SU-DHL-6 (cell line): Measurements from ENCODE around the gene EVA1C.
"Not testable (repeated sequence)": the region's sequence is repeated elsewhere in the genome, so short reads cannot be mapped to it uniquely, and the experiment has no call there.

Experiments used
- H2AFZ ChIP-seq: fragments of 200-600 bp; sonication (generic); 2 replicates; pipeline ENCODE4 v1.6.1; 2014; ENCODE audit warnings: low read depth, mild to moderate bottlenecking, moderate library complexity, mixed read lengths, antibody characterized with exemption, low read length; ENCODE audit not compliant: severe bottlenecking
- H3F3A ChIP-seq: fragments of 200-600 bp; shearing (Covaris generic); 2 replicates; pipeline ENCODE4 v1.6.0; 2016; ENCODE audit warnings: antibody characterized with exemption, mild to moderate bottlenecking; ENCODE audit not compliant: insufficient read depth
- H3K27ac ChIP-seq: fragments of 200-600 bp; sonication (generic); 2 replicates; pipeline ENCODE4 v1.5.1; 2016; ENCODE audit warnings: low read depth, mild to moderate bottlenecking, low read length, moderate library complexity, mixed read lengths
- H3K27me3 ChIP-seq: fragments of 200-600 bp; sonication (generic), shearing (Covaris generic); 2 replicates; pipeline ENCODE4 v1.6.0; 2014; ENCODE audit warnings: mild to moderate bottlenecking, low read length
- H3K36me3 ChIP-seq: fragments of 200-600 bp; sonication (generic); 2 replicates; pipeline ENCODE4 v1.6.1; 2014; ENCODE audit warnings: mild to moderate bottlenecking, low read length, mixed read lengths
- H3K4me2 ChIP-seq: fragments of 300-600, 200-600 bp; shearing (Covaris generic), sonication (generic); 2 replicates; pipeline ENCODE4 v1.6.0; 2014; ENCODE audit warnings: low read length, low read depth, mild to moderate bottlenecking; ENCODE audit not compliant: poor library complexity, severe bottlenecking
- H3K4me3 ChIP-seq: fragments of 200-600 bp; sonication (generic); 2 replicates; pipeline ENCODE4 v1.5.1; 2014; ENCODE audit warnings: antibody characterized with exemption, low read length, mild to moderate bottlenecking, mixed read lengths; ENCODE audit not compliant: insufficient read depth, poor library complexity, severe bottlenecking
- H3K79me2 ChIP-seq: fragments of 200-600 bp; sonication (generic); 2 replicates; pipeline ENCODE4 v1.6.1; 2014; ENCODE audit warnings: mild to moderate bottlenecking, low read length, moderate library complexity; ENCODE audit not compliant: insufficient read depth
- H3K9ac ChIP-seq: fragments of 200-600 bp; sonication (generic); 2 replicates; pipeline ENCODE4 v1.7.0; 2014; ENCODE audit warnings: mild to moderate bottlenecking, low read length
- H3K9me2 ChIP-seq: fragments of 200-600 bp; sonication (generic); replicated peaks from 2 replicates; pipeline ENCODE4 v1.6.1; 2014; ENCODE audit warnings: low read length; ENCODE audit not compliant: insufficient read depth
- H3K9me3 ChIP-seq: fragments of 200-600 bp; sonication (generic); 2 replicates; pipeline ENCODE4 v1.6.1; 2014; ENCODE audit warnings: low read length, mixed read lengths; ENCODE audit not compliant: insufficient read depth
- H4K20me1 ChIP-seq: fragments of 200-600 bp; sonication (generic); 2 replicates; pipeline ENCODE4 v1.6.1; 2014; ENCODE audit warnings: low read depth, mild to moderate bottlenecking, antibody characterized with exemption, low read length, moderate library complexity, mixed read lengths
- EZH2phosphoT487 ChIP-seq: fragments of 200-600 bp; sonication (generic), shearing (Covaris generic); conservative IDR thresholded peaks from 2 replicates; pipeline ENCODE4 v1.6.1; 2018; ENCODE audit warnings: mild to moderate bottlenecking, antibody characterized with exemption, low read length, moderate library complexity, mixed read lengths
- TF ChIP-seq, protein P1 (sequence below): fragments of 200-600 bp; sonication (generic); IDR thresholded peaks from one replicate; pipeline ENCODE4 v1.5.1; 2017; ENCODE audit warnings: antibody characterized with exemption, mild to moderate bottlenecking, low read length, moderate library complexity; ENCODE audit not compliant: insufficient read depth, poor library complexity, severe bottlenecking

EVA1C gene

DNA sequence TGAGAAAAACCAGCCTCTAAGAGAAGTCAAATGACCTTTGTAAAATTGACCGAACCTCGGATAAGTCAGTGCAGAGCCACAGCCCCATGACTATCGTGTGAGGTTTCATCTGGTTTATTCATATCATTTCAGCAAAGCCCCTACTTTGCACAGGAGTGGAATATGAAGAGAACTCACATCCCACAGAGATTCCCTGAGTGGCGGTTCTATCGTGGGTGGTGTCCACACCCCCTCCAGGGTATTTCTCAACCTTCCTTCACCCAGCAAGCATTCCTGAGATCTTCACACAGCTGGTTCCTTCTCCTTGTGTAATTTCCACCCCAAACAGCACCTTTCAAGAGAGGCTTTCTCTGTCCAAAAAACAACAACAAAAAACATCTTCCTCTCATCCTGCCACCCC lies 47.5 kb downstream of the EVA1C start:
- Histone ChIP-seq H3K27ac (no peak overlapping the region), H3K9me2 (no peaks in the 10 kb centered on the region), H3K9ac (no peak overlapping the region), H3K4me3 (no peak overlapping the region), H2AFZ (no peak overlapping the region), H3K4me2 (no peak overlapping the region), H3K36me3 (no peaks in the 10 kb centered on the region), H4K20me1 (no peaks in the 10 kb centered on the region), H3K79me2 (no peaks in the 10 kb centered on the region), H3K27me3 (no peaks in the 10 kb centered on the region), H3K9me3 (no peaks in the 10 kb centered on the region), H3F3A (no peaks in the 10 kb centered on the region)
- TF ChIP-seq EZH2phosphoT487, result no peak
- TF ChIP-seq, protein P1, sequence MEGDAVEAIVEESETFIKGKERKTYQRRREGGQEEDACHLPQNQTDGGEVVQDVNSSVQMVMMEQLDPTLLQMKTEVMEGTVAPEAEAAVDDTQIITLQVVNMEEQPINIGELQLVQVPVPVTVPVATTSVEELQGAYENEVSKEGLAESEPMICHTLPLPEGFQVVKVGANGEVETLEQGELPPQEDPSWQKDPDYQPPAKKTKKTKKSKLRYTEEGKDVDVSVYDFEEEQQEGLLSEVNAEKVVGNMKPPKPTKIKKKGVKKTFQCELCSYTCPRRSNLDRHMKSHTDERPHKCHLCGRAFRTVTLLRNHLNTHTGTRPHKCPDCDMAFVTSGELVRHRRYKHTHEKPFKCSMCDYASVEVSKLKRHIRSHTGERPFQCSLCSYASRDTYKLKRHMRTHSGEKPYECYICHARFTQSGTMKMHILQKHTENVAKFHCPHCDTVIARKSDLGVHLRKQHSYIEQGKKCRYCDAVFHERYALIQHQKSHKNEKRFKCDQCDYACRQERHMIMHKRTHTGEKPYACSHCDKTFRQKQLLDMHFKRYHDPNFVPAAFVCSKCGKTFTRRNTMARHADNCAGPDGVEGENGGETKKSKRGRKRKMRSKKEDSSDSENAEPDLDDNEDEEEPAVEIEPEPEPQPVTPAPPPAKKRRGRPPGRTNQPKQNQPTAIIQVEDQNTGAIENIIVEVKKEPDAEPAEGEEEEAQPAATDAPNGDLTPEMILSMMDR, result no peak

DNA sequence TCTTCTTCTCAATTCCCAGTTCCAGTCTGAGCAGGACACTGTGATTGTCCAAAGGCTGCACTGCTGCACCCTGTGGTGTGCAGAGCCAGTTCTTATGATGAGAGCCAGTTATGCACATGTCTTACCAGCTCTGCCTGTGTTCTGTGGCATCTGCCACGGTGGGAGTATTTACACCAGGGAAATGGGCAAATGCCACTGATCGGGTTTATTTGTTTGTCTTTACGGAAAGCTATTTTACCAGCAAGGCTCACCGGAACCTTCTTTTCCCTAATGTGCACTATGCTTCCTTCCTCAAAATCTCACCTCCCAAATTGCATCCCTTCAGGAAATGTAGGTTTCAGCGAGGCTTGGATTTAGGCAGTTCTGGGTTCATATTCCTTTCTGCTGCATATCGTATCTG lies 49.0 kb downstream of the EVA1C start:
- TF ChIP-seq, protein P1, result no peak
- TF ChIP-seq EZH2phosphoT487, result no peak
- no peak overlapping the region for H3K4me2 ChIP-seq
- no peaks in the 10 kb centered on the region for H3K9me3 ChIP-seq
- H2AFZ ChIP-seq, result no peak overlapping the region
- no peaks in the 10 kb centered on the region for H3K79me2 ChIP-seq
- H3K9me2 ChIP-seq, result no peaks in the 10 kb centered on the region
- no peaks in the 10 kb centered on the region for H3F3A ChIP-seq
- no peaks in the 10 kb centered on the region for H3K27me3 ChIP-seq
- no peaks in the 10 kb centered on the region for H3K36me3 ChIP-seq
- H3K4me3 ChIP-seq, result no peak overlapping the region
- H4K20me1 ChIP-seq, result no peaks in the 10 kb centered on the region
- no peak overlapping the region for H3K27ac ChIP-seq
- no peak overlapping the region for H3K9ac ChIP-seq

DNA sequence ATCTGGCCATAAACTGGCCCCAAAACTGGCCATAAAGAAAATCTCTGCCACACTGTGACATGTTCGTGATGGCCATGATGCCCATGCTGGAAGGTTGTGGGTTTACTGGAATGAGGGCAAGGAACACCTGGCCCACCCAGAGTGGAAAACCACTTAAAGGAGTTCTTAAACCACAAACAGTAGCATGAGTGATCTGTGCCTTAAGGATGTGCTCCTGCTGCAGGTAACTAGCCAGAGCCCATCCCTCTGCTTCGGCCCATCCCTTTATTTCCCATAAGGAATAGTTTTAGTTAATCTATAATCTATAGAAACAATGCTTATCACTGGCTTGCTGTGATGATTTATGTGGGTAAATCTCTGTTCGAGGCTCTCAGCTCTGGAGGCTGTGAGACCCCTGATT lies 50.1 kb downstream of the EVA1C start:
- not testable (repeated sequence) for H2AFZ ChIP-seq, H3K4me3 ChIP-seq, H4K20me1 ChIP-seq, H3K27me3 ChIP-seq, H3F3A ChIP-seq, H3K27ac ChIP-seq, H3K9me3 ChIP-seq, H3K79me2 ChIP-seq, H3K9me2 ChIP-seq, H3K4me2 ChIP-seq, H3K36me3 ChIP-seq, H3K9ac ChIP-seq

DNA sequence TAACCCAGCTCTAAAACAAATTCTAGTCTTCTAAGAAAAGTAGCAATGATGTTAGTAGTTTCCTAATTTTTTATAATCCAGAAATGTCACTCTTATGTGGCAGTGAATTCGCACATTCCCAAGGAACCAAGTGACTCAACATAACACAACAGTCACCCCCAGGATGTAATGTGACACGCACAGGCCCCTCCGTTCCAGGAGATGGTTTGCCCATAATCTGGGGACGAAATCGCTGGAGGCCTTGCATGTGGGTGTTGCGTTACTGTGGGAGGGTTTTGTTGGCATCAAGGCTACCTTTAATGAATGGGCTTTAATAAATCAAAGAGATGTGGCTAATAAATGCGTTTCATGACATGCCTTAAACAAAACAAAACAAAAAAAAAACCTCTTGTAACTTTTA lies 50.9 kb downstream of the EVA1C start:
- no peak overlapping the region for H3K4me3 ChIP-seq

More for the DNA sequence above, 50.9 kb downstream of the EVA1C start:
- TF ChIP-seq, protein P1, result no peak
- no peak for TF ChIP-seq EZH2phosphoT487
- no peak overlapping the region for H3K9ac ChIP-seq
- H3K9me2 ChIP-seq, result no peaks in the 10 kb centered on the region
- no peak overlapping the region for H2AFZ ChIP-seq
- no peaks in the 10 kb centered on the region for H3F3A ChIP-seq
- H3K79me2 ChIP-seq, result no peaks in the 10 kb centered on the region
- no peaks in the 10 kb centered on the region for H3K36me3 ChIP-seq
- H3K4me2 ChIP-seq, result no peak overlapping the region
- no peaks in the 10 kb centered on the region for H3K9me3 ChIP-seq
- H3K27ac ChIP-seq, result no peak overlapping the region
- H3K27me3 ChIP-seq, result no peaks in the 10 kb centered on the region
- H4K20me1 ChIP-seq, result no peaks in the 10 kb centered on the region
